ENCODE measurements around the gene P3R3URF.

Gene P3R3URF

GRCh38 chr1:46193984-46194570 lies 17.8 kb upstream of the P3R3URF start:
- DNase-seq, result no peak

GRCh38 chr1:46193285-46193684 lies 17.0 kb upstream of the P3R3URF start:
- DNase-seq, result no peak

- no peak for DNase-seq
Measured at GRCh38 chr1:46192171-46192570, 15.9 kb upstream of the P3R3URF start.

GRCh38 chr1:46191033-46191701 lies 14.9 kb upstream of the P3R3URF start:
- no peak for DNase-seq

- no peak for DNase-seq
Measured at GRCh38 chr1:46190539-46190938, 14.3 kb upstream of the P3R3URF start.

GRCh38 chr1:46188295-46189030 lies 12.2 kb upstream of the P3R3URF start:
- peak; percentile 91 for DNase-seq

- no peak for DNase-seq
Measured at GRCh38 chr1:46187106-46187869, 11.0 kb upstream of the P3R3URF start.

- DNase-seq, result no peak
Measured at GRCh38 chr1:46186076-46186475, 9.8 kb upstream of the P3R3URF start.

- DNase-seq, result no peak
Measured at GRCh38 chr1:46184920-46185658, 8.8 kb upstream of the P3R3URF start.

GRCh38 chr1:46183926-46184557 lies 7.8 kb upstream of the P3R3URF start:
- DNase-seq, result no peak

- DNase-seq, result peak; percentile 96
Measured at GRCh38 chr1:46183079-46183847, 7.0 kb upstream of the P3R3URF start.

GRCh38 chr1:46181343-46182260 lies 5.3 kb upstream of the P3R3URF start:
- DNase-seq, result no peak

GRCh38 chr1:46180082-46180616 lies 3.9 kb upstream of the P3R3URF start:
- peak; percentile 91 for DNase-seq

GRCh38 chr1:46179138-46180081 lies 3.1 kb upstream of the P3R3URF start:
- DNase-seq, result peak; percentile 90

GRCh38 chr1:46175243-46175642 lies 1.0 kb downstream of the P3R3URF start:
- no peak for DNase-seq

- DNase-seq, result no peak
Measured at GRCh38 chr1:46174448-46175231, 1.6 kb downstream of the P3R3URF start, which contains the start of gene TSPAN1. Gene TSPAN1 (plus strand): TSS chr1:46175087. CDS start chr1:46181108, 6,021 bp downstream.

GRCh38 chr1:46173361-46173856 lies 2.9 kb downstream of the P3R3URF start:
- DNase-seq, result no peak

- no peak for DNase-seq
Measured at GRCh38 chr1:46172321-46172720, 4.0 kb downstream of the P3R3URF start.

Data from islet precursor cell (in vitro differentiated cells).